Fibroblast of mammary gland (primary cell): ENCODE data around the gene GNAL.

Source experiments
- DNase-seq: peaks from one replicate; pipeline ENCODE4 v3.0.0-alpha.2; 2010; ENCODE audit warnings: low read depth
- H3K4me3 ChIP-seq: 2 replicates; pipeline ENCODE4 v1.5.1; 2011; ENCODE audit warnings: low read depth, mild to moderate bottlenecking, low read length, moderate library complexity; ENCODE audit not compliant: control insufficient read depth
- TF ChIP-seq, protein P1 (sequence below): conservative IDR thresholded peaks from 2 replicates; pipeline ENCODE4 v1.5.1; 2011; ENCODE audit warnings: low read depth, low read length, inconsistent platforms; ENCODE audit not compliant: control insufficient read depth, insufficient read depth

The GNAL gene

DNA sequence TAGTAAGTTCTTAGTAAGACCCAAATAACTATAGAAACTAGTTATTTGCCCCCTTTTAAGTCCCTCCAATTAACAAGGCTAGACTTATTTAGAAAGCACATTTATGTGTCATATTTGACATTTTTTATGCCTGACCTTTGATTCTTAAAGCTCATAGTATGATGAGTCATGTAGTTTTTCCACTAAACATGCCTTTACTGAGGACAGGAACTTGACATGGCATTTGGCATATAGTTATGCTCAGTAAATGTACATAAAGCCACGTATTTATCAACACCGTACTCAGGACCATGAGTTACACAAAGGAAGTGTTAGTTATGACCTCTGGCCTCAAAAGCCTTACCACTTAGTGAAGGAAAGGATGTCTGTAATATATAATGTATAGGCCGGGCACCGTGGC lies 78.9 kb downstream of the GNAL start:
- TF ChIP-seq, protein P1, sequence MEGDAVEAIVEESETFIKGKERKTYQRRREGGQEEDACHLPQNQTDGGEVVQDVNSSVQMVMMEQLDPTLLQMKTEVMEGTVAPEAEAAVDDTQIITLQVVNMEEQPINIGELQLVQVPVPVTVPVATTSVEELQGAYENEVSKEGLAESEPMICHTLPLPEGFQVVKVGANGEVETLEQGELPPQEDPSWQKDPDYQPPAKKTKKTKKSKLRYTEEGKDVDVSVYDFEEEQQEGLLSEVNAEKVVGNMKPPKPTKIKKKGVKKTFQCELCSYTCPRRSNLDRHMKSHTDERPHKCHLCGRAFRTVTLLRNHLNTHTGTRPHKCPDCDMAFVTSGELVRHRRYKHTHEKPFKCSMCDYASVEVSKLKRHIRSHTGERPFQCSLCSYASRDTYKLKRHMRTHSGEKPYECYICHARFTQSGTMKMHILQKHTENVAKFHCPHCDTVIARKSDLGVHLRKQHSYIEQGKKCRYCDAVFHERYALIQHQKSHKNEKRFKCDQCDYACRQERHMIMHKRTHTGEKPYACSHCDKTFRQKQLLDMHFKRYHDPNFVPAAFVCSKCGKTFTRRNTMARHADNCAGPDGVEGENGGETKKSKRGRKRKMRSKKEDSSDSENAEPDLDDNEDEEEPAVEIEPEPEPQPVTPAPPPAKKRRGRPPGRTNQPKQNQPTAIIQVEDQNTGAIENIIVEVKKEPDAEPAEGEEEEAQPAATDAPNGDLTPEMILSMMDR: no peak
- no peak for DNase-seq
- H3K4me3 ChIP-seq: no peak overlapping the region

DNA sequence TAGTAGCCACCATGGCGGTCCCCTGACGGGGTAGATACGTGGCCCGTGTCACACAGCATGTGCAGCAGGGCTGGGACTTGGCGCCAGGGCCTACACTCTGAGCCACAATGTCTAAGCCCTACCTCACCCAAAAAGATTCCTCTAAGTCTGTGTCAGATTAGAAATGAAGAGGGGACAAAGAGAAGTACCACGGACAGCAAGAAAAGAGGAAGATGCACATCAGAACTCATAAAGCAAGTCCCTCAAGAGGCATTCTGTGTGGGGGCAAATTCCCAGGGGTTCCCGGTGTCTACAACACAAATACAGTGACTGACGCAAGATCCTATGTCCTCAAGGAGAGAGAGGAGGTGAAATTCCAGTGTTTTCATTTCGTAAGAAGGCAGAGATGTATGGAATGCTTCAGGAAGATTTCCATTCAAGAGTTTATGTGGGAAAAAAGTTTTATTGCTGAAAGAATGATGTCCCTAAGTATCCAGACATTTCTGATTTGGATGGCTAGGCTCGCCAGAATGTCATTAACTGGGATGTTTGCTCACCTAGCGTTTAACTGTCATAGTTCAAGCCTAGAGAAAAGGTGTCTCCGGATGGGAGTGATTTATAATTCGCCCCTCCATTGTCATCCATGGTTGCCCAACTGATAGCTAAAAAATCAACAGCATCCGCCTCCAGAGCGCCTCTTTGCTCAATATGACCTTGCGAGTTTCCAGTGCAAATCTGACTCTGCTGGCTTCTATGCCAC lies 86.5 kb downstream of the GNAL start:
- no peak for DNase-seq
- TF ChIP-seq, protein P1: no peak
- no peak overlapping the region for H3K4me3 ChIP-seq

DNA sequence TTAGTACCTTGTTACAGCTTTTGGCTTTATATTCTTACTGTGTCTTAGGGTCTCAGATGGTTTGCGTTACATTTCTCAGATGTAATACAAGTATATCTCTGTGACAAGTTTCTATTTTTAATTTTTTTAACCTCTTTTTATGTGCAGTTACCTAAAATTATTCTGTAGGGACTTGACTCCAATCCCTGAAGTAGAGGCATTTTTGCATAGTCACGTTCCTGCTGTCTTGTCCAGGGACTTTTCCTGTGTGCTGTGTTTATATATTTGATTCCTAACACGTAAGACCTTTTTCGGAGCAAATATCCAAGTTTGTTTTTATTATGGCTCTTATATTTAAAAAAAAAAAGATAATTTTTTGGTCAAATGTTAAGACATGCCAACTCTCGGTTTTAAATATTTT lies 91.0 kb downstream of the GNAL start:
- TF ChIP-seq, protein P1: no peak
- DNase-seq: no peak
- H3K4me3 ChIP-seq: no peak overlapping the region

DNA sequence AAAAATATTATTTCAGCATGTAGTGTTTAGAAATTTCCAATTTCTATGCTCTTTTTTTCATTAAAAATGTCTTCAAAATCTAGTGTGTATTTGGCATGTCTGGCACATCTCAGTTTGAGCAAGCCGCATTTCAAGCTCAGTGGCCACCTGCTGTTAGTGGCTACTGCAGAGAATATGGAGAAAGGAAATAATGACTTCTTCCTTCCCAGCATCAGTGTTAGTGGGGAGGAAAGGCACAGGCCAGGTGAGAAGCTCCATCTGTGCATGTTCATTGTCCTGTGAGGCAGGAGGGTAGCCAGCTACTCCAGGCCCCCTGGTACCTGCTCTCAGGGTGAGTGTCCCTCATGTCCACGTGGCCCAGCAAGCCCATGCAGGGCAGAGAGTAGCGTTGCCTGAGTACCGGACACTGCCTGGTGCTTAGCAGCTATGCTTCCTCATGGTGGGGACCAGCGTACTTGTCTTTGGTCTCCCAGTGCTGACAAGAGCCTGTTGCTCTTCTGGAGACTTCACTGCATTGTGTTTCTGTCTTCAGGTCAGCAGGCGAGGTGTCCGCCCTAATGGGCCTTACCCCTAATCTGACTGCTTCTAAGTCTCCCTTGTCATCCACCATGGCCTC lies 94.8 kb downstream of the GNAL start:
- TF ChIP-seq, protein P1: no peak

DNA sequence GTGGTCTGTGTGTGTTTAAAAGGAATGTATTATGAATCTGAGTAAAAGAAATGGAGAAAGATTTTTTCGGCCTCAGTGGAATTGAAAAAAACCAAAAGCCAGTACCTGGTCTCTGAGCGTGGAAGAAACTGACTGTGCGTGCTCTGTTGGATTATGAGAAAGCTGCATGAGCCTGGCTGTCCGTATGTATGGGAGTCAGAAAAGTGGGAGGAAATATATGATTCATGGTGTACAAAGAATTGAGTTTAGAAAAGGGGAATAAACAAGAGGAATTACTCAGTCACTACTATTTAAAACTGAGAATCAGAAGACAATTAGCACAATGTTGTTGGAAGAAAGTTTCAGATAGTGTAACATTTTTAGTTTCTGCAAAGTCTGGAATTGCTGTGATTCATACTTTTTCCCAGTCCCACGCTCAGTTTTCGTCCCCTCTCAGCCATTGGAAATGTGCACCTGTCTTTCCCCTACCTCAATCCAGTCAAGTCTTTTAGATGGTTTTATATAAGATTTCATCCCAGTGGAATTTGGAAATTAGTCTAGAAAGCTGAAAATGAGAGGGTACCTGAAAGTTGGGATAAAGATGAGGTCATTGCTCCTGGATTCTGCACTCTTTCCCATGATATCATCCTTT lies 95.7 kb downstream of the GNAL start:
- TF ChIP-seq, protein P1: no peak
- no peak for DNase-seq
- H3K4me3 ChIP-seq: no peak overlapping the region

More for the DNA sequence above, 94.8 kb downstream of the GNAL start:
- no peak overlapping the region for H3K4me3 ChIP-seq
- no peak for DNase-seq

DNA sequence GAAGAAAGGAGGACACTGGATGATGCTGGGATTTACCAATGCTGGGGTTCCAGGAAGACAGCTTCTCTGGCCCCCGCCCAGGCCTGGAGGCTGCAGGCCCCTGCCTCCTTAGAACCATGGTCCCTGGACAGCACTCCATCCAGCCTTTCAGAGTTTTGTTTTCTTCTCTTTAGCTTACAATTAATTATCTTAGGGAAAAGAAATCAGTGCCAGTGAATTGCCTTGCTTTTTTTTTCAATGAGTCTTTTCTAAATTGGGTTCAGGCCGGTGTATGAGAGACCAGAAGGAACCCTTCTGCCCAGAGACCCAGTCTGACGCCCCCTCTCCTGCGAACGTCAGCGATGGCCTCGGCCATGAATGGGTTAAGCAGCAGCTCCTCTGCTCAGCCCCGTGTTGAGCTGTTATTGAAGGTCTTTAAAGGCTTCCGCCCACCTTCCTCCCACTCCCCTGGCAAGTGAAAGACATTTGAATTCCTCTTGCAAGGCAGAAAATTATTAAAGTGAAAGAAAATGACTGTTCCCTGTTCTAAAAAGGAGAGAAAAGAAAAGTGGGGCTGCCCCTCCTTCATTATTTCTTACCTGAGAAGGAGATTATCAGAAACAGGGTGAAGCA lies 96.5 kb downstream of the GNAL start:
- TF ChIP-seq, protein P1: no peak
- no peak overlapping the region for H3K4me3 ChIP-seq
- DNase-seq: no peak
